ENCODE results near the gene NCOR1.
A peak's percentile ranks its signal among the peaks of the same experiment; 100 is the strongest.
"Not testable (repeated sequence)": the region's sequence is repeated elsewhere in the genome, so short reads cannot be mapped to it uniquely, and the experiment has no call there.

NCOR1 gene

DNA sequence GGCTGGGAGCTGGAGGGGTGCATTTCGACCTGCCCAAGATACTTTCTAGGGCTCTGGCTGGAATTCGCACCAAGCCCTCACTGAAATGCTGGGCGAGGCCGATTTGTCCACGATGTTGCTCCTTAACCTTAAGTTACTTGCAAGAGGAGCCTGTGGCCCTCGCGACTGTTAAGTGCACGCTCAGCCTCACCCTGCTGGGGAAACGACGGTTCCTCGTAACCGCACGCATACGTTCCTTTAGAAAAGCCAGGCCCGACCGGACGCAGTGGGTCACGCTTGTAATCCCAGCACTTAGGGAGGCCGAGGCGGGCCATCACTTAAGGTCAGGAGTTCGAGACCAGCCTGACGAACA, 607 bp upstream of the NCOR1 start:
- DNase-seq (ENCODE audit: low spot score) = peak; percentile 26
- no peak for FAIRE-seq

DNA sequence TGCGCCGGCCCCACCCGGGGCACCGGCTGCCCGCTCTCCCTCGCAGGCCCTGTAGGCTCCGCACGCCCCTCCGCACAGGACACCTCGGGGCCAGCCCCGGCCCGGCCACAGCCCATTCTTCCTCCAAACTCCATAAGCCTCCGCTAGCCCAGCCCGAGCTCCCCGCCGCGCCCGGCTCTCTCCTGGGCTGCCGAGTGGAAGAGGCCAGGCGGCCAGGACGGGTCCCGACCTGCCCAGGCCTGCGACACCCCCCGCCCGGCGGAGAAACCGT, 397 bp downstream of the NCOR1 start:
- DNase-seq (ENCODE audit: low spot score) (no peak), FAIRE-seq (no peak)

DNA sequence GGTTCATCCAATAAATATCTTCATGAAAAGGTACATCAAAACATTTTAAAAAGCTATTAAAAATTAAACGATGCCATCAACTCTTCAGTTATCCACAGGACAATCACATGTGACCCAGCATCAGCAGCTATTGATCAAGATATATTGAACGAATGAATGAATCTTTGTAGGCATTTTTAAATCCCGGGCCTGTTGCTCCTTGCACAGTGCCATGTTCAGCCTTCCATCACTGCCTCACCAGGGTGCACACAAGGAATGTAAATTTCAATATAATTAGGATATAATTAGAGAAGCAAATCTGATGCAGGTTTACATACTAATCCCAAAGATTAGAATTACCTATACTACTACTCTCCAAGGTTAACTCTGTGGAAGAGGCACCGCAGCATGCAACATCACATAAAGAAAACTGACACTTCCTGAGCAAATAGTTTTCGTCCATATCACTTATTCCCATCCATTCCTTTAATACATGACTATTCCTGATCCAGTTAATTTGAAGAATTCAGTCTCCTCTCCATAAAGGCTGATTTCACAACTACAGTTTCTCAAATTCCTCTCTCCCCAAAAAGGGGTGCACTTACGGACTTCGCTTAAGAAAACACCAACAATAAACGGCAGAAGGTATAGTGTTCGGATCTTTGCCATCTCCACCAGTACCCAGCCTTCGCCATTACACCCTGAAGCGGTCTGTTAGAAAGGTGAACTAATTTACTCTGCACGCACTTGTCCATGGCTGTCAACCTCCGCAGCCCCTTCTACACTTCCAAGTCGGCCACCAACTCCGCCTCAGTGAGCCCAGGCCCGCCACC, 938 bp downstream of the NCOR1 start:
- DNase-seq (ENCODE audit: low spot score) (no peak), FAIRE-seq (no peak)

DNA sequence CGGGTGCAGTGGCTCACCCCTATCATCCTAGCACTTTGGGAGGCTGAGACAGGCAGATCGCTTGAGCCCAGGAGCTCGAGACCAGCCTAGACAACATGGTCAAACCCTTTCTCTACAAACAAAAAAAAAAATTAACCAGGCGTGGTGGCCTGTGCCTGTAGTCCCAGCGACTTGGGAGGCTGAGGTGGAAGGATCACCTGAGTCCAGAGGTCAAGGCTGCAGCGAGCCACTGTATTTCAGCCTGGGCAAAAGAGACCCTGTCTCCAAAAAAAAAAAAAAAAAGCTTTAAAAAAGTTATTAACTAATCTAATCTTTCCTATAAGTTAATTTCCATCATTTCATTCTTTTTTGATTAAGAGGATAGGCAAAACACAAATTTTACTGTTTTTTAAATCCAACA, 2.5 kb downstream of the NCOR1 start:
- DNase-seq (ENCODE audit: low spot score) (no peak), FAIRE-seq (no peak)

DNA sequence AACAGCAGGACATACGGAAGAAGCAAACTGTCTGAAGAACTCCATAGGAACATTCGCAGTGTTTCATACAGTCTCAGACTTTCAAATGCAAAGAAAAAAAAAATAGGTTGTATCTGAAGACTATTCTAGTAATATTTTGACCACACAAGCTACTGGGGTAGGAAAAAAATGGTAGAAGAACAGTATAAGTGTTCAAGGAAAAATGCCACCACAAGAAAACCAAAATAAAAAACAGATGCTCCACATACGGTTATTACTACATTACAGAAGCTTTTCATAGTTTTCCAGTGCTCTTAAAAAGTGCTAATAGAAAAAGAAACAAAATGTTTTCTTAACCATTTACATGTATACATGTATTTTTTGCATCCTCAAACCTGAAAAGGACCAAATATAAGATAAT, 3.7 kb downstream of the NCOR1 start:
- FAIRE-seq = no peak
- DNase-seq (ENCODE audit: low spot score) = no peak

DNA sequence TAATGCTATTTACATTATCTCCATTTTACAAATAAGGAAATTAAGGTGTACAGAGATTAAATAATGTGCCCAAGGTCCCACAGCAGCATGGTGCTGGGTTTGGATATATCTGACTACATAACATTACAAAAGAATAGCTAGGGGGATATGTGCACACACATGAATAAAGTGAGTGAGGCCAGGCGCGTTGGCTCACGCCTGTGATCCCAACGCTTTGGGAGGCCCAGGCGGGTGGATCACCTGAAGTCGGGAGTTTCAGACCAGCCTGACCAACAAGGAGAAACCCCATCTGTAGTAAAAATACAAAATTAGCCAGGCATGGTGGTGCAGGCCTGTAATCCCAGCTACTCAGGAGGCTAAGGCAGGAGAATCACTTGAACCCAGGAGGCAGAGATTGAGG, 10.6 kb downstream of the NCOR1 start:
- FAIRE-seq; DNase-seq (ENCODE audit: low spot score): not testable (repeated sequence)

DNA sequence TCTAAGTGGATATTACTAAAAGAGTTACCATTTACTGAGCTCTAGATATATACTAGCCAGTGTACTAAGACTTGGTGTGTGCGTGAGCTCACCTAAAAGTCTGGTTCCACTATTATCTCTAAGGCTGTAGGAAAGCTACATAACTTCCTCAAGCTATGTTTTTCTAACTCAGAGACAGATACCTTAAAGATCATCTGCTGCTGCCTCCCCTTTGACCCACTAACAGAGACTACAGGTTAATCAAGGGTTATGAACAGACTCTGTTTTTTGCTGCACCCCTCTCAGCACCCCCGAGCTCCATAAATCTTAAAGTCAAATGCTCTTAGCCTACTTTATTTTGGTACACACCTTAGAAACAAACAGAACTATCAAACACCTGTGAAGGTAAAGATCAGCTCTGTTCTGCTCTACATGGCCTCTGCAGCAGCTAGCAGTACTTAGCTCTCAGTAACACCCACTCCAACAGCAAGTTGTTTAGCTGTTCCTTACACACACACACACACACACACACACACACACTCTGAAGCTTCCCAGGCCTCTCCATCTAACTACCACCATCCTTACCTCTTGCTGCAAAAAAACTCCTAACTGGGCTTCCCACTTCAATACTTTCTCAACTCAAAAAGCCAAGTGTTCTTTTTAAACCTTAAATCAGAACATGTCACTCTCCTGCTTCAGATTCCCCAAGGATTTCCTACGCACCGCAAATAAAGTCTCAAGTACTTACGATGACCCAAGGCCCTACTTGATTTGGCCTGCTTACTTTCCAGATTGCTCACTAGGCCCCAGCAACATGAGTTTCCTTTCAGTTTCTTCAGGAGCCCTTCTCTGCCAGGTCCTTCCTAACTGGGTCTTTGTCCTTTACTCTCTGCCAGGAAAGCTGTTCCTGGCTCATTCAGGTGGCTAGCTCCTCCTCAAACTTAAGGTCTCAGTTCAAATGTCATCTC, 12.5 kb downstream of the NCOR1 start:
- DNase-seq (ENCODE audit: low spot score); FAIRE-seq: not testable (repeated sequence)

DNA sequence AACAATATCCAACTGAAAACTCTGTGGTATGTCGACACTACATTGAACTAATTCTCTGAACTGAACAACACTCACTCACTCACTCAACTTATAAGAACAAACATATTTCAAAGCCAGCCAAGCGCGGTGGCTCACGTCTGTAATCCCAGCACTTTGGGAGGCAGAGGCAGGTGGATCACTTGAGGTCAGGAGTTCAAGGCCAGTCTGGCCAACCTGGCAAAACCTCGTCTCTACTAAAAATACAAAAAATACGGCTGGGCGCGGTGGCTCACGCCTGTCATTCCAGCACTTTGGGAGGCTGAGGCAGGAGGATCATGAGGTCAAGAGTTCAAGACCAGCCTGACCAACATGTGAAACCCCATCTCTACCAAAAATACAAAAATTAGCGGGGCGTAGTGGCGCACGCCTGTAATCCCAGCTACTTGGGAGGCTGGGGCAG, 13.6 kb downstream of the NCOR1 start:
- FAIRE-seq = not testable (repeated sequence)
- peak; percentile 23 for DNase-seq (ENCODE audit: low spot score)

DNA sequence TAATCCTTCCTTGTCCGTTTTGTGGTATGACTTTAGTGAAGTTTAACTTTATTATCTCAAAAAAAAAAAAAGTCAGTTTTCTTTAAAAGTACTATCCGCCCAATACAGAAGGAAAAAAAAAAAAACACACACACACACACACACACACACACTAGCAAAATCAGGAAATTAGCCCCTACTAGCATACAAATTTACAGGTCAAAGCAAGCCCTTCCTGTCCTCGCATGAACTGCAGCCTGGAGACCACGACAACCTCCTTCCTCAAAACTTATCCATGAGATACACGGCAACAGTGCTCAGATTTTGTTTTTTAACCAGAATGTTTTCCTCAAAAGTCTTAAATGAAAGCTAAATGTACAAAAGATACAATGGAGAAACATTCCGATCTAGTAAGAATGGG, 16.2 kb downstream of the NCOR1 start:
- no peak for FAIRE-seq

DNA sequence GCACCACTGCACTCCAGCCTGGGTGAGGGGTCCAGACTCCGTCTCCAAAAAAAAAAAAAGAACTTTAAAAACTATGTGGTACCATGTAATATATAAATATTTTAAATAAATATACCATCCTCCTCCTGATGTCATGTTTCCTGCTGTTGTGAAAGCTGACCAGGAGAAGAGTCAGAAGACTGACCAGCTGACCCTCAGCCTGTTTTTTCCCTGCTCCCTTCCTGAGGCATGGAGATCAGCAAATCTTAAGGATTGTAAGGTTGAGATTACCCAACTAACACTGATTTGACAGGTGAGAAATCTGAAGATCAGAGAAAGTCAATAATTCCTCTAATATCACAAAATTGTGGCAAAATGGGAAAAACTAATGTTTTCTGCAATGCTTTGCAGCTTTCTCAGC, 18.1 kb downstream of the NCOR1 start:
- DNase-seq (ENCODE audit: low spot score) = no peak
- no peak for FAIRE-seq

More for the DNA sequence above, 16.2 kb downstream of the NCOR1 start:
- no peak for DNase-seq (ENCODE audit: low spot score)

DNA sequence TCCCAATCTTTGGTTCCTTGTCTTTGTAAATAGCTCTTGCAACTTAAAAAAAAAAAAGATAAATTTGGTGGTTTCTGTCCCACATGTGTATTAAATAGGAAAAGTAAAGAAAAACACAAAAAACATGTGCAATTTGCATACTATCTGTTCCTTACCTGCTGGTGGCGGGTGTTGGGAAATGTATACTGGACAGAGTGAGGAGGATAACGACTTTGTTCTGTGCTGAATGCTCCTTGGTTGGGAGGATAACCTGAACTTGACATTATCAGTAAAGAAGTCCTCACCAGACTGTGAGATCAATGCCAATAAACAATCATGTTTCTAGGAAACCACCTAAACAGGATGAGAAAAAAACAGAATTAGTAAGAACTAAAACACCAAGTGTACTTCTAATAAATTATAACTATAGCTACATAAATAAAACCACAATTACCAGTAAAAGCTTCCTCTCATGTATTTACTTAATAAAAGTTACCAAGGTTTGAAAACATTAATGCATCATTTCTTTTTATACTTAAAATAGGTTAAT, 21.0 kb downstream of the NCOR1 start:
- FAIRE-seq = peak; percentile 50
- not testable (repeated sequence) for DNase-seq (ENCODE audit: low spot score)

DNA sequence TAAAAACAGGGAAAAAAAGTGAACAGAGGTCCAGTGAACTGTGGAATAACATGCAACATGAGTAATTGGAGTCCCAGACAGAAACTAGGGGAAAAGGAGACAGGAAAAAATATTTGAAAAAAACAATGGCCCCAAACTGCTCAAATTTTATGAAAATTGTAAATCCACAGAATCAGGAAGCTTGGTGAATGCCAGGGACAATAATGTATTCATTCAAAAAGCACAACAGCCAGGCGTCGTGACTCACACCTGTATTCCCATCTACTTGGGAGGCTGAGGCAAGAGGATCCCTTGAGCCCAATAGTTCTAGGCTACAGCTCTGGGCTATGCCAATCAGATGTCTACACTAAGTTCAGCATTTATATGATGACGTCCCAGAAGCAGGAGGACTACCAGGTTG, 23.7 kb downstream of the NCOR1 start:
- DNase-seq (ENCODE audit: low spot score) (no peak), FAIRE-seq (no peak)

DNA sequence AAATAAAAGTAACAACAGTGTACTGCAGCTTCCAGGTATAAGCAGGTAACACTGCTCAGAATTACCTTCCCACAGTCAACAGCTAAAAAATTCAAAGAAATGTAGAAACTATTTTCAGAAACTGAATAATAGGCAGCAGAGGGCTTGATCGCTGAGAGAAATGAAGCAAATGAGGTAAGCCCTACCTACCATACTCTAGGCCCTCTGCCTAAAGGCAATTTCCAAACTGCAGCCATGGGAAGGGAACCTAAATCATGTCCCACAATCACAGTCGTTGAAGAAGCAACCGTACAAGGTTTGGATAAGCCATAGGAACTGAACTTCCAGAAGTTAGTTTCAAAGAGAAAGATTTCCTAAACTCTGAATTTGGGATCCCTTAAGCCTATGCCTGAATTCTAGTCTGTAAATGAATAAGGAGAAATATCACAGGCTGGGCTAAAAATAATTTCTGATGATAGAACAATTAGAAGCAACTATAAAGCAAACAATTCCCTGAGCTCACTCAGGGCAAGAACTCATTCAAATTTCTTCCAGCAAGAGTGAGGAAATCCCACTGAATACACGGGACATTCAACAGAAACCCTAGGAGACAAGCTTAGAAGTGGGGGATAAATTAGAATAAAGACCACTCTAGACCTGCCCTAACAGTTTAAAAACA, 24.5 kb downstream of the NCOR1 start:
- DNase-seq (ENCODE audit: low spot score) (no peak), FAIRE-seq (no peak)

DNA sequence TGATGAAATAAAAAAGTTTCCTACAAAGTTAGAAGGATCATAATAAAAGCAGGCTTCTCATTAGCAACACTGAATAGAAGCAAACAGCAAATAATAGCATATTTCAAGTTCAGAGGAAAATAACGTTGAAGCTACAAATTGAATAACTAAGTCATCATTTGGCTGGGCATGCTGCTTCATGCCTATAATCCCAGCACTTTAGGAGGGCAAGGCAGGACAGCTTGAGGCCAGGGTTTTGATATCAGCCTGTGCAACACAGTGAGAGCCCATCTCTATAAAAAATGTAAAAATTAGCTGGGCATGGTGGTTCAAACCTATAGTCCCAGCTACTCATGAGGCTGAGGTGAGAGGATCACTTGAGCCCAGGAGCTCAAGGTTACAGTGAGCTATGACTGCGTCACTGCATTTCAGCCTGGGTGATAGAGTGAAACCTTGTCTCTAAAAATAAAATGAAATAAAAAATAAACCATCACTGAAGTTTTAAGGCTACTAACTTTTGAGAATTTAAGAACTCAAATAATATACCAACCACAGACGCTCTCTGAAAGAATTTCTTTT, 25.5 kb downstream of the NCOR1 start:
- FAIRE-seq = no peak
- no peak for DNase-seq (ENCODE audit: low spot score)

DNA sequence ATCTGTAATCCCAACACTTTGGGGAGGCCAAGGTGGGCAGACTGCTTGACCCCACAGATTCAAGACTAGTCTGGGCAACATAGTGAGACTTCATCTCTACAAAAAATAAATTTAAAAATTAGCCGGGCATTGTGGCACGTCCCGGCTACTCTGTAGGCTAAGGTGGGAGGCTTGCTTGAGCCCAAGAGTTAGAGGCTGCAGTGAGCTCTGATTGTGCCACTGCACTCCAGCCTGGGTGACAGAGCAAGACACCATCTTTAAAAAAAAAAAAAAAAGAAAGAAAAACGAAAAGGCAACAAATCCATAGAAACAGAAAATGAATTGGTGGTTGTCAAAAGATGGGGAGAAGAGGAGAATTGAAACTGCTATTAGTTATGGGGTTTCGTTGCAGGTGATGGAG, 27.7 kb downstream of the NCOR1 start:
- DNase-seq (ENCODE audit: low spot score) = no peak
- no peak for FAIRE-seq

DNA sequence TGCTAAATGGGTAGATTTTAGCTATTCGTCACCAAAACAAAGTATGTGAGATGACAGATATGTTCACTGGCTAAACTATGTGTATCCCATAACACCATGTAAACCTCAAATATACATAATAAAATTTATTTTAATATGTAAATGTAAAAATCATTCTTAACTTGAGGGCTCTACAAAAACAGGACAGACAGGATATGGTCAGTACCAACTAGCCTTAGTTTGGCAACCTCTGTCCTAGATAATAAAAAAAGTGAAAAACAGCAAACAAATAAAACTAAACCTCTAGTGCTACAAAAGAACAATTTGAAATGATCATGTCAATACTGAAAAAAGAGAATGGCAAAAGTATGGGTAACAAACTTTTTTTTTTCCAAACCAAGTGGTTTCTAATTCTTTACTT, 33.8 kb downstream of the NCOR1 start:
- no peak for FAIRE-seq
- no peak for DNase-seq (ENCODE audit: low spot score)

DNA sequence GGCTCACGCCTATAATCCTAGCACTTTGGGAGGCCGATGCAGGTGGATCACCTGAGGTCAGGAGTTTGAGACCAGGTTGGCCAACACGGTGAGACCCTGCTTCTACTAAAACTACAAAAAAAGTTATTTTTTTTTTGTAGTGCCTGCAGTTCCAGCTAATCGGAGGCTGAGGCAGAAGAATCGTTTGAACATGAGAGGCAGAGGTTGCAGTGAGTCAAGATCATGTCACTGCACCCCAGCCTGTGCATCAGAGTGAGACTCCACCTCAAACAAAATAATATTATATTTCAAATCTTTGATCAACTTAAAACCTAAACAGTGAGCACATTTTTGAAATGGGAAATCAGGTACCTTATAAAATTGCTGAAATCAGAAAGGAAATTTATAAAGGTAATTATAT, 36.5 kb downstream of the NCOR1 start:
- peak; percentile 41 for FAIRE-seq
- DNase-seq (ENCODE audit: low spot score) = no peak

DNA sequence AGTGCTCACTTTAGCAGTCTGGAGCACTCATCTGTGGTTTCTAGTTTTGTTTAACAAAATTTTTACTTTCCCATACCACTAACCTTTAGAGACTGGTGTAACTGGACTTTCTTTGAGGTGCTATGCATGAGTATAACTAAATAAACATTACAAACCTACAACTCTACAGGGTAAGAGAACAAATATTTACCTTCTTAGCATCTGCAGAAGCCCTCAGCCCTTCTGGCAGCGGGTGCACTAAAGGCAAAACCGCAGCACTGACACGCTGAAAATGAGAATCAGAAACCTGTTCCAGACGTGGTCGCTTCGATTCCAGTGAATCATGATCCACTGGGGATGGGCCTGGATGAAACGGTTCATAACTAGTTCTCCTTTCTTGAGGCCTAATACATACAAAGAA, 43.7 kb downstream of the NCOR1 start:
- no peak for DNase-seq (ENCODE audit: low spot score)
- no peak for FAIRE-seq

DNA sequence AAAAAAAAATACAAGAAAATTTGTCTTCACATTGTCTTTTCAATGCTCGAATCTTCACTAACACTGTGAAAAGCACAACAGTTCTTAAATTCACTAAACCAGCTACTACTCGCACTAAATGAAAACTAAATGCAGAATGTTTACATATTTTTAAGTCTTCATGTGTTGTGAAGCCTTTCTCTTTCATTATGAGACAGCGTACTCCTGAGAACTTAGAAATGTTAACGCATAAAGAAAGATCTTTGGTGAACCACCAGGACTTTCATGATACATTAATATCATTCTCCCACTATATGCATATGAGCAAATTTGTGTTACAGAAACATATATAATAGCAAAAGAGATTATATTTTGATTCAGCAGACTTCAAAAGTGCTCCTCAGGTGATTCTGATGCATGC, 48.6 kb downstream of the NCOR1 start:
- DNase-seq (ENCODE audit: low spot score); FAIRE-seq: not testable (repeated sequence)

DNA sequence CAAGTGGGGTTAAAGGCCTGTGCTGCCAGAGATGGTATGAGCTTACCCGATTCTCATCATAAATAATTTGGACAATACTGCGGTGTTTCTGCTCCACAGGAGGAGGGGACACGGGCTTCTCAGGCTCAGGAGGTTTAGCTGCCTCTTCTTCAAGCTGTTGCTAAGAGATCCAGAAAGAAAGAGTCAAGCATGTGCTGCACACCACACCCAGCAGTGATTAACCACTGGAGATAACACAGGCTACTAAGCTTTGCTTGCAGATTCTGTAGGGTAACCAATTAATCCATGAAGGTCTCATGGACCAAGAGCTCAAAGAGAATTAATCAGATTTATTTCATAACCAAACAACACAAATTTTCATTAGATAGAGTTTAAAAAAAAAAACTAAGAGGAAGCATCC, 56.6 kb downstream of the NCOR1 start:
- no peak for DNase-seq (ENCODE audit: low spot score)
- FAIRE-seq = no peak

DNA sequence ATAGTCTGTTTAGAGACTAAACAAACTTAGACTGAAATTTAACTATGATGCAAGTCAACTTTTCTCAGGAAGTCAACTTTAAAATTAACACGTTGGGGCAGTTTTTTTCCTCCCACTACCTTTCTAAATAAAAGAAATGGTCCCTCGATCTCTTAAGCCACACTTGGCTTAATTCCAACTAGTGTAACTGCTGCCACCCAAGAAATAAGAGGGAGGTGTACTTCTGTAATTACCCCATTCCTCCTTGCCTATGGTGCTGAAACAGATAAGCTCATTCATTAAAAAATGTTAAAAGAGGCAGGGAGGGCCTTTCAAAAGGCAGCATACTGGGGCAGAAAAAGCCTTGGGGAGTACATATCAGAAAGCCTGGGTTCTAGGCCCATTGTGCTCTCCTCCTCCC, 59.8 kb downstream of the NCOR1 start:
- FAIRE-seq = no peak
- no peak for DNase-seq (ENCODE audit: low spot score)

DNA sequence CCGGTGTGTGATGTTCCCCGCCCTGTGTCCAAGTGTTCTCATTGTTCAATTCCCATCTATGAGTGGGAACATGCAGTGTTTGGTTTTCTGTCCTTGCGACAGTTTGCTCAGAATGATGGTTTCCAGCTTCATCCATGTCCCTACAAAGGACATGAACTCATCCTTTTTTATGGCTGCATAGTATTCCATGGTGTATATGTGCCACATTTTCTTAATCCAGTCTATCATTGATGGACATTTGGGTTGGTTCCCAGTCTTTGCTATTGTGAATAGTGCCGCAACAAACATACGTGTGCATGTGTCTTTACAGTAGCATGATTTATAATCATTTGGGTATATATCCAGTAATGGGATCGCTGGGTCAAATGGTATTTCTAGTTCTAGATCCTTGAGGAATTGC, 63.0 kb downstream of the NCOR1 start:
- FAIRE-seq = not testable (repeated sequence)

More for the DNA sequence above, 63.0 kb downstream of the NCOR1 start:
- DNase-seq (ENCODE audit: low spot score) = not testable (repeated sequence)

Data from RCC 7860 (cell line).